Measurements from ENCODE around the gene TEX51.

Gene TEX51

DNA sequence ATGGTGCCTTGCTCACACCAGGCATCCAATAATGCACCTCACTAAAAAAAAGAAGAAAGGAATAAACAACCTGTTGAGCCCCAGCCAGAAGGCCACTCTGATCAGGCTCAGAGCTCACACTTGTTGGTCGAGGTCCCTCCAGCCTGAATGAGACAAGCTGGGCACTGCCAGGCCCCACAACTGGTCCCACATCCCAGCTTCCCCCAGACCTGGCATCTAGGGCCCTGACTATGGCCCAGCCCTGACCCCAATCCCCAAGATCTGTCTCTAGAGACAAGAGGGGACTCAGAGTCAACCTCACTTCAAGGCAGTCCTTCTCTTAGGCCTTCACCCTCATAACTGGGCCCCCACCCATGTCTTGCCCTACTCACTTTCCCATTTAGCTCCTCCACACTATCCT lies 22.4 kb downstream of the TEX51 start:
- Histone ChIP-seq H3K4me1 (ENCODE audit: control insufficient read depth, insufficient read depth, low read length) (no peaks in the 10 kb centered on the region), H3K4me2 (ENCODE audit: low read length) (no peak overlapping the region), H3K9me3 (replicated peaks; ENCODE audit: low read length) (no peaks in the 10 kb centered on the region), H3K36me3 (ENCODE audit: insufficient read depth, low read length) (no peaks in the 10 kb centered on the region), H3K9ac (ENCODE audit: low read depth, low read length) (no peak overlapping the region), H3K4me3 (ENCODE audit: low read length) (no peak overlapping the region), H3K27me3 (ENCODE audit: control insufficient read depth, insufficient read depth, low read length) (no peaks in the 10 kb centered on the region)

GRCh38 chr2:126930970-126931590 lies 32.4 kb downstream of the TEX51 start:
- Histone ChIP-seq H3K4me3 (ENCODE audit: low read length) (no peak overlapping the region), H3K9ac (ENCODE audit: low read depth, low read length) (no peak overlapping the region), H3K4me2 (ENCODE audit: low read length) (no peak overlapping the region), H3K4me1 (ENCODE audit: control insufficient read depth, insufficient read depth, low read length) (no peaks in the 10 kb centered on the region), H3K27me3 (ENCODE audit: control insufficient read depth, insufficient read depth, low read length) (peaks cover 11% of the 10 kb centered on the region), H3K9me3 (replicated peaks; ENCODE audit: low read length) (no peaks in the 10 kb centered on the region), H3K36me3 (ENCODE audit: insufficient read depth, low read length) (no peaks in the 10 kb centered on the region)

- no peaks in the 10 kb centered on the region for H3K36me3 ChIP-seq (ENCODE audit: insufficient read depth, low read length)
- no peak overlapping the region for H3K9ac ChIP-seq (ENCODE audit: low read depth, low read length)
- H3K27me3 ChIP-seq (ENCODE audit: control insufficient read depth, insufficient read depth, low read length) = peaks cover 15% of the 10 kb centered on the region
- H3K4me3 ChIP-seq (ENCODE audit: low read length) = no peak overlapping the region
- H3K9me3 ChIP-seq (replicated peaks; ENCODE audit: low read length) = no peaks in the 10 kb centered on the region
- H3K4me1 ChIP-seq (ENCODE audit: control insufficient read depth, insufficient read depth, low read length) = no peaks in the 10 kb centered on the region
- no peak overlapping the region for H3K4me2 ChIP-seq (ENCODE audit: low read length)
These were observed 33.8 kb downstream of the TEX51 start for GRCh38 chr2:126932529-126932928.

DNA sequence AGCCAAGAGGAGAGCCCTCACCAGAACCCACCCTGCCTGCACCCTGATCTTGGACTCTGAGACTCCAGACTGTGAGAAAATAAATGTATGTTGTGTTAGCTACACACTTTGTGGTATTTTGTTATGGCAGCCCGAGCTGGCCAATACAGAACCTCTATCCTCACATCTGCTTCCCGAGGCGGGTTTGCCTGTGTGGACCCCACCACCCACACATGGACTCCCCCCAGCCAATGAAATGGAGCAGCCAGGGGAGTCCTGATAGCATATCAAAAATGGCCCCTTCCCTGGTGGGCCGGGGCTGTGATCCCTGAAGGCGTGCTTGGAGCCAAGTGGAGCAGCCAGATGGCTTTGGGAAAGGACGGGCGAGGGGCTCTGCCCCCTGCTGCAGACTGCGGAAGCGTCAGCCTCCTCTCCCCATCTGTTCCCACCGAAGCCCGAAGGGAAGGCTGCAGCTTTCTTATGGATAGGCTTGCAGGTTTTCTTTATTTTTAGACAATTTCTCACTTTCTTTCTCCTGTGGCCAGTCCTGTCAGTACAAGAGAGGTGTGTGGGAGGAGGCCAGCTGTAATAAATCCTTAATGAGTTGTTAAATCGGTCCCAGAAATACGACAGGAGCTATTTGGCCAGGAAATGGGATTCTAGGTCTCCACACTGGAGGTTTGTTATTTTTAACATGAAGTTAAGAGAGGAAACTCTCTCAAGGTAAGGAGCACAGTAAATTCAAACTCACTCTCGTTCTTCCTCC lies 34.4 kb downstream of the TEX51 start:
- Histone ChIP-seq H3K9ac (ENCODE audit: low read depth, low read length) (no peak overlapping the region), H3K27me3 (ENCODE audit: control insufficient read depth, insufficient read depth, low read length) (peaks cover 20% of the 10 kb centered on the region), H3K36me3 (ENCODE audit: insufficient read depth, low read length) (no peaks in the 10 kb centered on the region), H3K4me3 (ENCODE audit: low read length) (no peak overlapping the region), H3K4me1 (ENCODE audit: control insufficient read depth, insufficient read depth, low read length) (no peaks in the 10 kb centered on the region), H3K9me3 (replicated peaks; ENCODE audit: low read length) (no peaks in the 10 kb centered on the region), H3K4me2 (ENCODE audit: low read length) (no peak overlapping the region)

DNA sequence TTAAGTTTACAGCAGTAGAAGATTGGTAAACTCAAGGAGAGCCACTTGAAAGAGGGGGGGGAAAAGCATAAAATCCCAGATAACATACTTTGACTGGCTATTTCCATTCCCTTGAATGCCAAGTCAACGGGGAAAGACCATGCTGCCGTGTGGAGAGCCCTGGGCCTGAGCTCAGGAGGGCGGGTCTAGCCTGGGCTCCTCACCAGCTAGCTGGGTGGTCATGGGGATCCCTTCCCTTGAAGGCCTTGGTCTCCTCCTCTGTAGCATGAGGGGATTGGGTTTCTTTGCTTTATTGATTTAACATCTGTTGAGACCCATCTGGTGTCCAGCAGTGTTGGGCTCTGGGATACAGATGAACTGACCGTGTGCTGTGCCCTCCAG lies 35.0 kb downstream of the TEX51 start:
- Histone ChIP-seq H3K9me3 (replicated peaks; ENCODE audit: low read length) (no peaks in the 10 kb centered on the region), H3K27me3 (ENCODE audit: control insufficient read depth, insufficient read depth, low read length) (peaks cover 22% of the 10 kb centered on the region), H3K4me2 (ENCODE audit: low read length) (no peak overlapping the region), H3K4me3 (ENCODE audit: low read length) (no peak overlapping the region), H3K9ac (ENCODE audit: low read depth, low read length) (no peak overlapping the region), H3K36me3 (ENCODE audit: insufficient read depth, low read length) (no peaks in the 10 kb centered on the region), H3K4me1 (ENCODE audit: control insufficient read depth, insufficient read depth, low read length) (no peaks in the 10 kb centered on the region)

DNA sequence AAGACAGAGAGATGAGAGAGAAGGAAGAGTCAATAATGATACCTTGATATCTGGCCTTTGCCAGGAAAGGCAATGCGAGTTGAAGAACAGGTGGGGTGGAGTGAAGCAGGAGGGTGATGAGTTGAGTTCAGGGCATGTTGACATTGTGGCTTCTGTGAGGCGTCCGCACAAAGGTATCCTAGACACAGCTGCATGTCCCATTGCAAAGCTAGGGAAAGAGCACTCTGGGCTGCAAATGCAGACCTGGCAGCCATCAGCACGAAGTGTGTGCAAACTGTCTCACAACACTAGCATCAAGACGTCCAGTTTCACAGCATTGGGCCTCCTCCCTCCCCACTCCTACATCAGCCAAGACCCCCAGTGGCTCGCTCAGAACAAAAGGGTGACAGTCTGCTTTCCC lies 36.1 kb downstream of the TEX51 start:
- no peak overlapping the region for H3K4me3 ChIP-seq (ENCODE audit: low read length)
- H3K27me3 ChIP-seq (ENCODE audit: control insufficient read depth, insufficient read depth, low read length) = peaks cover 28% of the 10 kb centered on the region
- H3K4me1 ChIP-seq (ENCODE audit: control insufficient read depth, insufficient read depth, low read length) = no peaks in the 10 kb centered on the region
- H3K9ac ChIP-seq (ENCODE audit: low read depth, low read length) = no peak overlapping the region
- no peaks in the 10 kb centered on the region for H3K36me3 ChIP-seq (ENCODE audit: insufficient read depth, low read length)
- H3K4me2 ChIP-seq (ENCODE audit: low read length) = no peak overlapping the region
- no peaks in the 10 kb centered on the region for H3K9me3 ChIP-seq (replicated peaks; ENCODE audit: low read length)

- Histone ChIP-seq H3K27me3 (ENCODE audit: control insufficient read depth, insufficient read depth, low read length) (peaks cover 28% of the 10 kb centered on the region), H3K9ac (ENCODE audit: low read depth, low read length) (no peak overlapping the region), H3K4me3 (ENCODE audit: low read length) (no peak overlapping the region), H3K9me3 (replicated peaks; ENCODE audit: low read length) (no peaks in the 10 kb centered on the region), H3K4me2 (ENCODE audit: low read length) (no peak overlapping the region), H3K36me3 (ENCODE audit: insufficient read depth, low read length) (no peaks in the 10 kb centered on the region), H3K4me1 (ENCODE audit: control insufficient read depth, insufficient read depth, low read length) (no peaks in the 10 kb centered on the region)
These were observed 37.1 kb downstream of the TEX51 start for GRCh38 chr2:126935774-126936173.

GRCh38 chr2:126936219-126936723 lies 37.6 kb downstream of the TEX51 start:
- no peaks in the 10 kb centered on the region for H3K36me3 ChIP-seq (ENCODE audit: insufficient read depth, low read length)
- no peak overlapping the region for H3K9ac ChIP-seq (ENCODE audit: low read depth, low read length)
- H3K9me3 ChIP-seq (replicated peaks; ENCODE audit: low read length) = no peaks in the 10 kb centered on the region
- H3K4me3 ChIP-seq (ENCODE audit: low read length) = no peak overlapping the region
- H3K4me2 ChIP-seq (ENCODE audit: low read length) = no peak overlapping the region
- H3K27me3 ChIP-seq (ENCODE audit: control insufficient read depth, insufficient read depth, low read length) = peaks cover 28% of the 10 kb centered on the region
- H3K4me1 ChIP-seq (ENCODE audit: control insufficient read depth, insufficient read depth, low read length) = no peaks in the 10 kb centered on the region

GRCh38 chr2:126940331-126940730 lies 41.6 kb downstream of the TEX51 start:
- no peak overlapping the region for H3K4me2 ChIP-seq (ENCODE audit: low read length)
- no peaks in the 10 kb centered on the region for H3K9me3 ChIP-seq (replicated peaks; ENCODE audit: low read length)
- no peaks in the 10 kb centered on the region for H3K4me1 ChIP-seq (ENCODE audit: control insufficient read depth, insufficient read depth, low read length)
- H3K4me3 ChIP-seq (ENCODE audit: low read length) = no peak overlapping the region
- H3K36me3 ChIP-seq (ENCODE audit: insufficient read depth, low read length) = no peaks in the 10 kb centered on the region
- H3K9ac ChIP-seq (ENCODE audit: low read depth, low read length) = no peak overlapping the region
- H3K27me3 ChIP-seq (ENCODE audit: control insufficient read depth, insufficient read depth, low read length) = peaks cover 30% of the 10 kb centered on the region

DNA sequence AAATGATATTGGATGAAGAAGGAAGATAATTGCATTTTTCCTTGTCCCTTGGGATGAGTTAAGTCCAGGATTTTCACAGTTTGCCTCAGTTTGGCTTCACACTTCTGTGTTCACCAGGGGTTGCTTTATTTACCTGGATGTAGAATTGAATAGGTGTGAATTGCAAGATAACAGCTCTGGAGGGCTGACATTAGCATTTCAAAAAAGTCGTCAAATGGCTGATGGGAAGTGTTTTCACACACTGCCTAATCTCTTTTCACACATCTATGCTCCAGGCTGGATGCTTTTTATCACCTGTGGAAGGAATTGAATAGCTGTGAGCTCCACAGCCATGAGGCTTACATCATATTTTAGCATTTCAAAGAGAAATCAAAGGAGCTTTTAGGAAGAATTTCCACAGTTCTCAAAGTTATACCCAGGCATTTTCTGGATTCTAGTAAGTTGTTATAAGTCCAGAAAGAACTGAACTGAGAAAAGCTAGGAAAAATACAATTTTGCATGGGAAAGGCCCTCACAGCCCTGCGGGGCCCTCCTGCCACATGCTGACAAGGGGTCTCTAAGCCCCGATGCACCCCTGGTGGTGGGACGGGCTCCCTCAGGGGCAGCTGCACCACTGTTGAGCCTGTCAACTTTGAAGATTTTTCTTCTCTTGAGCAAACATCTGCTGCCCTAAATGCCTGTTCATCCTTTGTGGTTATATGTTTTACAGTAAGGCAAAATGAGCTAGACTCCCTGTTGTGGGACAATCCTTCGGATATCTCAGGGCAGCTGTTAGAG lies 43.9 kb downstream of the TEX51 start:
- H3K36me3 ChIP-seq (ENCODE audit: insufficient read depth, low read length) = no peaks in the 10 kb centered on the region
- no peak overlapping the region for H3K4me3 ChIP-seq (ENCODE audit: low read length)
- H3K27me3 ChIP-seq (ENCODE audit: control insufficient read depth, insufficient read depth, low read length) = peaks cover 37% of the 10 kb centered on the region
- H3K4me1 ChIP-seq (ENCODE audit: control insufficient read depth, insufficient read depth, low read length) = no peaks in the 10 kb centered on the region
- no peak overlapping the region for H3K4me2 ChIP-seq (ENCODE audit: low read length)
- H3K9ac ChIP-seq (ENCODE audit: low read depth, low read length) = no peak overlapping the region
- no peaks in the 10 kb centered on the region for H3K9me3 ChIP-seq (replicated peaks; ENCODE audit: low read length)

- Histone ChIP-seq H3K4me2 (ENCODE audit: low read length) (no peak overlapping the region), H3K4me1 (ENCODE audit: control insufficient read depth, insufficient read depth, low read length) (no peaks in the 10 kb centered on the region), H3K9me3 (replicated peaks; ENCODE audit: low read length) (no peaks in the 10 kb centered on the region), H3K4me3 (ENCODE audit: low read length) (no peak overlapping the region), H3K36me3 (ENCODE audit: insufficient read depth, low read length) (no peaks in the 10 kb centered on the region), H3K9ac (ENCODE audit: low read depth, low read length) (no peak overlapping the region), H3K27me3 (ENCODE audit: control insufficient read depth, insufficient read depth, low read length) (peaks cover 36% of the 10 kb centered on the region)
These were observed 45.1 kb downstream of the TEX51 start for GRCh38 chr2:126943612-126944348.
